K562 (cell line): ENCODE results near the gene TTLL4.

Source experiments
- EGR1 ChIP-seq: fragments of 450-650 bp; conservative IDR thresholded peaks from 2 replicates; pipeline ENCODE4 v1.6.1; 2017; ENCODE audit warnings: mild to moderate bottlenecking
- ELF2 ChIP-seq: fragments of 250-450 bp; sonication (Bioruptor Pico); IDR thresholded peaks from 2 replicates; pipeline ENCODE4 v1.5.0; 2021; ENCODE audit warnings: mild to moderate bottlenecking
- EZH2 ChIP-seq: IDR thresholded peaks from 2 replicates; pipeline ENCODE4 v1.6.1; 2012; ENCODE audit warnings: low read depth, mild to moderate bottlenecking, inconsistent platforms, low read length, borderline replicate concordance
- NR4A1 ChIP-seq, 2 experiments: fragments of 250-450 bp in 1 of 2; fragments of 450-650 bp in 1 of 2; sonication (Bioruptor Pico) in 1 of 2; IDR thresholded peaks; 2 replicates each; pipeline versions ENCODE4 v1.4.0 to v1.6.1; 2016 to 2020; ENCODE audit warnings: mild to moderate bottlenecking in 2 of 2, missing compliant biosample characterization in 1 of 2, missing genetic modification characterization in 1 of 2, moderate library complexity in 1 of 2
- POLR2A ChIP-seq: fragments of 450-650 bp; conservative IDR thresholded peaks from 2 replicates; pipeline ENCODE4 v1.6.1; 2016
- SMAD2 ChIP-seq: fragments of 150-350 bp; IDR thresholded peaks from 2 replicates; pipeline ENCODE4 v1.6.1; 2014; ENCODE audit warnings: low read depth, mild to moderate bottlenecking, low read length
- U2AF1 ChIP-seq: fragments of 200-400 bp; formaldehyde crosslinking; optimal IDR thresholded peaks from 2 replicates; pipeline ENCODE3; 2017; ENCODE audit warnings: mild to moderate bottlenecking, low read depth, low read length, moderate library complexity
- ZNF3 ChIP-seq: fragments of 250-450 bp; sonication (Bioruptor Pico); IDR thresholded peaks from 2 replicates; pipeline ENCODE4 v1.5.0; 2021; ENCODE audit warnings: mild to moderate bottlenecking, moderate library complexity
- ZNF695 ChIP-seq: fragments of 450-650 bp; formaldehyde crosslinking; IDR thresholded peaks from 2 replicates; pipeline ENCODE4 v1.4.0; 2020; ENCODE audit warnings: mild to moderate bottlenecking, moderate library complexity
- ZNF717 ChIP-seq: fragments of 250-450 bp; sonication (Bioruptor Pico); IDR thresholded peaks from 2 replicates; pipeline ENCODE4 v1.5.0; 2021
- TF ChIP-seq, protein P1 (sequence below): sonication (generic); formaldehyde crosslinking; IDR thresholded peaks from 2 replicates; pipeline ENCODE4 v1.8.1; 2022; ENCODE audit warnings: missing genetic modification reagents
- TF ChIP-seq, protein P2 (sequence below), 3 experiments: IDR thresholded peaks in 2 of 3; conservative IDR thresholded peaks in 1 of 3; 2 replicates each; pipeline ENCODE4 v1.5.1; 2011 to 2012; ENCODE audit warnings: low read length in 3 of 3, mild to moderate bottlenecking in 3 of 3, control low read depth in 2 of 3, improper control_type of control experiment in 1 of 3, inconsistent platforms in 1 of 3, low read depth in 1 of 3, mixed read lengths in 1 of 3, moderate library complexity in 1 of 3; ENCODE audit not compliant: insufficient read depth in 2 of 3
- TF ChIP-seq, protein P3 (sequence below), 2 experiments: fragments of 450-650 bp in 1 of 2; sonication (generic) in 1 of 2; formaldehyde crosslinking in 1 of 2; IDR thresholded peaks in 1 of 2; conservative IDR thresholded peaks in 1 of 2; 2 replicates each; pipeline versions ENCODE4 v1.6.1 to v1.8.1; 2016 to 2023; ENCODE audit warnings: mild to moderate bottlenecking in 2 of 2, moderate library complexity in 2 of 2, inconsistent platforms in 1 of 2, missing genetic modification reagents in 1 of 2
- TF ChIP-seq, protein P4 (sequence below): sonication (generic); formaldehyde crosslinking; IDR thresholded peaks from 2 replicates; pipeline ENCODE4 v1.9.0; 2022; ENCODE audit warnings: mild to moderate bottlenecking, missing genetic modification reagents

DNA sequence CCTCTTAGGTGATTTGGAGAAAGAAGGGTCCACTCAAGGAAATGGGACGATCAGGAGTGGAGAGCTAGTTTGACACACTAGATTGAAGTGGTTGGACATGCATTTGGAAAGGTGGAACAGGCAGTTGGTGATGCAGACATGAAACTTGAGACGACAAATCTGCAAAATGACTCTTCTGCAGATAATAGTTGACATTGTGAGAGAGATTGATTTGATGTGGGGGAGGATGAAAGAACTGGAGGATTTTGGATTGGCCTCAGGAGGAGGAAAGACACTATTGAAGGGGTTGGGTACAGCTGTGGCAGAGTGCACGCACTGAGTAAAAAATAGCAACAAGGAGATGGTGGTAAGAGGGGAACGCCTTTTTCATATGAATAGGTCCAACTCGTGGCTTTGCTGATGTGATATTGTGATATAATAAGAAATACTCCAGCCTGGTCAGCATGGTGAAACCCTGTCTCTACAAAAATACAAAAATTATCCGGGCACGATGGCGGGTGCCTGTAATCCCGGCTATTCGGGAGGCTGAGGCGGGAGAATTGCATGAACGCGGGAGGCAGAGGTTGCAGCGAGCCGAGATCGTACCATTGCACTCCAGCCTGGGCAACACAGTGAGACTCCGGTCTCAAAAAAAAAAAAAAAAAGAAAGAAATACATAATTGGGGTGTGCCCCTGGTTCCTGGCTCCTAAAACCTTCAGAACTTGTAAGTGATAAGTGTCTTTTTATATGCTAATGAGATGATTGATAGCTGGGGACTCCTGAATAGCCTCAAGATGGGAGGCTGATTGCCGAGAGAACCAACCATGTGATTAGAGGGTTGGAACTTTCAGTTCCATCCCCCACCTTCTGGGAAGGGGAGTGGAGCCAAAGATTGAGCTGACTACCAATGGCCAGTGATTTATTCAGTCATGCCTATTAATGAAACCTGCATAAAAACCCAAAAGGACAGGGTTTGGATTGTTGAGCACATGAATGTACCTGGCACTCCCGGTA, 9.7 kb downstream of the TTLL4 start:
- TF ChIP-seq, protein P1, sequence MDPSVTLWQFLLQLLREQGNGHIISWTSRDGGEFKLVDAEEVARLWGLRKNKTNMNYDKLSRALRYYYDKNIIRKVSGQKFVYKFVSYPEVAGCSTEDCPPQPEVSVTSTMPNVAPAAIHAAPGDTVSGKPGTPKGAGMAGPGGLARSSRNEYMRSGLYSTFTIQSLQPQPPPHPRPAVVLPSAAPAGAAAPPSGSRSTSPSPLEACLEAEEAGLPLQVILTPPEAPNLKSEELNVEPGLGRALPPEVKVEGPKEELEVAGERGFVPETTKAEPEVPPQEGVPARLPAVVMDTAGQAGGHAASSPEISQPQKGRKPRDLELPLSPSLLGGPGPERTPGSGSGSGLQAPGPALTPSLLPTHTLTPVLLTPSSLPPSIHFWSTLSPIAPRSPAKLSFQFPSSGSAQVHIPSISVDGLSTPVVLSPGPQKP: no peak
- no peak for TF ChIP-seq U2AF1
- TF ChIP-seq ZNF3 (CRISPR knock-in tag): no peak
- TF ChIP-seq EGR1: no peak
- TF ChIP-seq ZNF717 (CRISPR knock-in tag): no peak
- no peak for TF ChIP-seq POLR2A
- no peak for TF ChIP-seq NR4A1 (CRISPR knock-in tag; IDR thresholded peaks at IDR 0.05)
- TF ChIP-seq NR4A1 (tag; IDR thresholded peaks at IDR 0.05): no peak
- TF ChIP-seq, protein P2, sequence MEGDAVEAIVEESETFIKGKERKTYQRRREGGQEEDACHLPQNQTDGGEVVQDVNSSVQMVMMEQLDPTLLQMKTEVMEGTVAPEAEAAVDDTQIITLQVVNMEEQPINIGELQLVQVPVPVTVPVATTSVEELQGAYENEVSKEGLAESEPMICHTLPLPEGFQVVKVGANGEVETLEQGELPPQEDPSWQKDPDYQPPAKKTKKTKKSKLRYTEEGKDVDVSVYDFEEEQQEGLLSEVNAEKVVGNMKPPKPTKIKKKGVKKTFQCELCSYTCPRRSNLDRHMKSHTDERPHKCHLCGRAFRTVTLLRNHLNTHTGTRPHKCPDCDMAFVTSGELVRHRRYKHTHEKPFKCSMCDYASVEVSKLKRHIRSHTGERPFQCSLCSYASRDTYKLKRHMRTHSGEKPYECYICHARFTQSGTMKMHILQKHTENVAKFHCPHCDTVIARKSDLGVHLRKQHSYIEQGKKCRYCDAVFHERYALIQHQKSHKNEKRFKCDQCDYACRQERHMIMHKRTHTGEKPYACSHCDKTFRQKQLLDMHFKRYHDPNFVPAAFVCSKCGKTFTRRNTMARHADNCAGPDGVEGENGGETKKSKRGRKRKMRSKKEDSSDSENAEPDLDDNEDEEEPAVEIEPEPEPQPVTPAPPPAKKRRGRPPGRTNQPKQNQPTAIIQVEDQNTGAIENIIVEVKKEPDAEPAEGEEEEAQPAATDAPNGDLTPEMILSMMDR (IDR thresholded peaks at IDR 0.05 in 2 of 3, conservative IDR thresholded peaks at IDR 0.05 in 1 of 3; ENCODE audit: insufficient read depth in 2 of 3, low read depth in 1 of 3, low read length in 3 of 3): no peak
- TF ChIP-seq, protein P3, sequence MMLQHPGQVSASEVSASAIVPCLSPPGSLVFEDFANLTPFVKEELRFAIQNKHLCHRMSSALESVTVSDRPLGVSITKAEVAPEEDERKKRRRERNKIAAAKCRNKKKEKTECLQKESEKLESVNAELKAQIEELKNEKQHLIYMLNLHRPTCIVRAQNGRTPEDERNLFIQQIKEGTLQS (IDR thresholded peaks at IDR 0.05): no peak
- TF ChIP-seq, protein P3 (CRISPR knock-in tag; conservative IDR thresholded peaks at IDR 0.05): no peak
- TF ChIP-seq, protein P4, sequence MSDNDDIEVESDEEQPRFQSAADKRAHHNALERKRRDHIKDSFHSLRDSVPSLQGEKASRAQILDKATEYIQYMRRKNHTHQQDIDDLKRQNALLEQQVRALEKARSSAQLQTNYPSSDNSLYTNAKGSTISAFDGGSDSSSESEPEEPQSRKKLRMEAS (CRISPR knock-in tag): no peak
- TF ChIP-seq SMAD2: no peak
- no peak for TF ChIP-seq EZH2
- TF ChIP-seq ZNF695 (CRISPR knock-in tag): no peak
- no peak for TF ChIP-seq ELF2 (CRISPR knock-in tag)
